ENCODE results near the gene TSPAN16. TPM values are rescaled to one million over a fixed set of nuclear protein-coding genes. Genes with fewer than 3 reads are reported as not detected.
A peak's percentile ranks its signal among the peaks of the same experiment; 100 is the strongest.

The TSPAN16 gene
- not detected for total RNA-seq
- polyA plus RNA-seq (ENCODE audit: insufficient read depth, low read depth, low replicate concordance) = not detected
- long read RNA-seq, donor 1 = 0 reads
- long read RNA-seq, donor 2 = 0 reads
- long read RNA-seq, donor 3, partial matches to known transcripts = 242 of 275 reads
- long read RNA-seq, donor 3, other reads (novel, unspliced or antisense) = 33 of 275 reads
- long read RNA-seq, donor 4 = 0 reads
- long read RNA-seq, donor 5 = 0 reads
- long read RNA-seq, donor 6 = 0 reads
- long read RNA-seq, donor 7, partial matches to known transcripts = 0 of 12 reads
- long read RNA-seq, donor 7, other reads (novel, unspliced or antisense) = 12 of 12 reads
- long read RNA-seq, donor 8, partial matches to known transcripts = 6 of 6 reads
- long read RNA-seq, donor 8, other reads (novel, unspliced or antisense) = 0 of 6 reads
- long read RNA-seq, donor 9 = 0 reads
- long read RNA-seq, donor 10 = 0 reads

DNA sequence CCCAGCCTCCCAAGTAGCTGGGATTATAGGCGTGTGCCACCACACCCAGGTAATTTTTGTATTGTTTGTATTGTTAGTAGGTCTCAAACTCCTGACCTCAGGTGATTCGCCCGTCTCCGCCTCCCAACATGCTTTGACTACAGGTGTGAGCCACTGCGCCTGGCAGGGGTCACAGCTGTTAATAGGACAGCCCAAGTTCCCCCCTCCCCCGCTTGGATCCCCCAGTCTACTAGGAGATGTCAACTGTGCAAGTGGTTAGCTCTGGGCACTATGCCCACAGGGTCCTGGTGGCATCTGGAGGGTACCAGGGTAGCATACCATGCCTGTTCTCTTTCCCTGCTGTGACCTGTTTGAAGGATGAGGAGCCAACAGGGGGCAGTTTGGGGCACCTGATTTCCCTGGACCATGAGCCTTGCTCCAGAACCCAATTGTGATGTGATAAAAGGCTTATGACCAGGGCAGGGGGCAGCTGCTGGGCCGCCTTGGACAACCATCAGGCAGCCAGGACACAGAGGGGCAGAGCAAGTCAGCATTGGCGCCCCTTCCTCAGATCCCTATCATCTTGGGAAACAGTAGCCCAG lies at the start of gene TSPAN16:
Gene TSPAN16, plus strand, starts transcription at position 496 of the 581 bp plus-strand sequence. CDS start 138 bp downstream, outside the sequence.
- FAIRE-seq (no peak), DNase-seq (no peak)
- Histone ChIP-seq H3K27ac (ENCODE audit: low read depth in 2 of 2, low read length in 2 of 2) (no peak within 1 kb of the TSS), H3K4me3 (ENCODE audit: low read length in 3 of 3) (no peak within 1 kb of the TSS), H3K9me3 (ENCODE audit: control insufficient read depth in 2 of 3, insufficient read depth in 1 of 3, low read length in 3 of 3) (no peaks in the 10 kb centered on the region), H3K36me3 (ENCODE audit: control insufficient read depth in 2 of 3, insufficient read depth in 3 of 3, low read length in 3 of 3) (no peaks in the 10 kb centered on the region), H3K4me1 (ENCODE audit: control insufficient read depth in 2 of 3, insufficient read depth in 2 of 3, low read depth in 1 of 3, low read length in 3 of 3) (peaks cover 0 to 3% (median 0%) of the 10 kb centered on the region in 3 donors), H3K27me3 (ENCODE audit: control insufficient read depth, insufficient read depth, low read length) (no peaks in the 10 kb centered on the region), H3K9ac (ENCODE audit: low read length in 3 of 3) (no peak within 1 kb of the TSS)
- intact Hi-C loops (cut with DNase I) = no loop called here
- TF ChIP-seq, protein P1, sequence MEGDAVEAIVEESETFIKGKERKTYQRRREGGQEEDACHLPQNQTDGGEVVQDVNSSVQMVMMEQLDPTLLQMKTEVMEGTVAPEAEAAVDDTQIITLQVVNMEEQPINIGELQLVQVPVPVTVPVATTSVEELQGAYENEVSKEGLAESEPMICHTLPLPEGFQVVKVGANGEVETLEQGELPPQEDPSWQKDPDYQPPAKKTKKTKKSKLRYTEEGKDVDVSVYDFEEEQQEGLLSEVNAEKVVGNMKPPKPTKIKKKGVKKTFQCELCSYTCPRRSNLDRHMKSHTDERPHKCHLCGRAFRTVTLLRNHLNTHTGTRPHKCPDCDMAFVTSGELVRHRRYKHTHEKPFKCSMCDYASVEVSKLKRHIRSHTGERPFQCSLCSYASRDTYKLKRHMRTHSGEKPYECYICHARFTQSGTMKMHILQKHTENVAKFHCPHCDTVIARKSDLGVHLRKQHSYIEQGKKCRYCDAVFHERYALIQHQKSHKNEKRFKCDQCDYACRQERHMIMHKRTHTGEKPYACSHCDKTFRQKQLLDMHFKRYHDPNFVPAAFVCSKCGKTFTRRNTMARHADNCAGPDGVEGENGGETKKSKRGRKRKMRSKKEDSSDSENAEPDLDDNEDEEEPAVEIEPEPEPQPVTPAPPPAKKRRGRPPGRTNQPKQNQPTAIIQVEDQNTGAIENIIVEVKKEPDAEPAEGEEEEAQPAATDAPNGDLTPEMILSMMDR (IDR thresholded peaks at IDR 0.05; ENCODE audit: borderline replicate concordance, extremely low read depth, insufficient read depth) = no peak

- peaks cover 0 to 7% (median 0%) of the 10 kb centered on the region in 3 donors for H3K4me1 ChIP-seq (ENCODE audit: control insufficient read depth in 2 of 3, insufficient read depth in 2 of 3, low read depth in 1 of 3, low read length in 3 of 3)
- H3K36me3 ChIP-seq (ENCODE audit: control insufficient read depth in 2 of 3, insufficient read depth in 3 of 3, low read length in 3 of 3) = peaks cover 0 to 27% (median 9%) of the 10 kb centered on the region in 3 donors
- TF ChIP-seq, protein P1 (IDR thresholded peaks at IDR 0.05; ENCODE audit: borderline replicate concordance, extremely low read depth, insufficient read depth) = no peak
- DNase-seq (no peak), FAIRE-seq (no peak)
- H3K27ac ChIP-seq (ENCODE audit: low read depth in 2 of 2, low read length in 2 of 2) = no peak overlapping the region
- intact Hi-C loops (cut with DNase I) = no loop called here
- no peak overlapping the region for H3K4me3 ChIP-seq (ENCODE audit: low read length in 3 of 3)
- no peaks in the 10 kb centered on the region for H3K27me3 ChIP-seq (ENCODE audit: control insufficient read depth, insufficient read depth, low read length)
- H3K9ac ChIP-seq (ENCODE audit: low read length in 3 of 3) = no peak overlapping the region
- no peaks in the 10 kb centered on the region for H3K9me3 ChIP-seq (ENCODE audit: control insufficient read depth in 2 of 3, insufficient read depth in 1 of 3, low read length in 3 of 3)
Observed at GRCh38 chr19:11246941-11247340, 49.0 kb upstream of the TSPAN16 start.

DNA sequence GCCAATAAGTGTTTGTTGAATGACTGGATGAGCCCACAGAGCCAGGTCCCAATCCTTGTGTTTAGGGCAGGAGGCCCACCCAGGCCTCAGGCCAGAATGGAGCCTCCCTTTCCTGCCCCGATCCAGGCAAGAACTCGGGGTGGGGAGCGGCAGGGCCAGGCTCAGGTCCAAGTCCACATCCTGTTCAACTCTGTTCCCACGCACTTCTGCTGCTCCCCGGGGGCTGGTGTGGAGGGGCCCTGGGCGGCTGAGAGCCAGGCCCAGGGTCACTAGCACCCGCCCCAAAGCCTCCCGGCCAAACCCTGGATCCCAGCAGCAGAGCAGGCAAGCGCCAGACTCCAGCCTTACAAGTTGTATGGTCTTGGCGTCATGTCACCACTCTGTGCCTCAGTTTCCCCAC lies 48.6 kb upstream of the TSPAN16 start:
- H3K9me3 ChIP-seq (ENCODE audit: control insufficient read depth in 2 of 3, insufficient read depth in 1 of 3, low read length in 3 of 3) = no peaks in the 10 kb centered on the region
- H3K9ac ChIP-seq (ENCODE audit: low read length in 3 of 3) = no peak overlapping the region
- FAIRE-seq (no peak), DNase-seq (peak in 2 of 5 donors; percentile 34 to 90)
- H3K36me3 ChIP-seq (ENCODE audit: control insufficient read depth in 2 of 3, insufficient read depth in 3 of 3, low read length in 3 of 3) = peaks cover 0 to 32% (median 9%) of the 10 kb centered on the region in 3 donors
- H3K27ac ChIP-seq (ENCODE audit: low read depth in 2 of 2, low read length in 2 of 2) = peak overlapping the region; percentile 65 to 66
- TF ChIP-seq, protein P1 (IDR thresholded peaks at IDR 0.05; ENCODE audit: borderline replicate concordance, extremely low read depth, insufficient read depth) = no peak
- H3K4me1 ChIP-seq (ENCODE audit: control insufficient read depth in 2 of 3, insufficient read depth in 2 of 3, low read depth in 1 of 3, low read length in 3 of 3) = peaks cover 0 to 10% (median 0%) of the 10 kb centered on the region in 3 donors
- no peak overlapping the region for H3K4me3 ChIP-seq (ENCODE audit: low read length in 3 of 3)
- intact Hi-C loops (cut with DNase I) = no loop called here
- no peaks in the 10 kb centered on the region for H3K27me3 ChIP-seq (ENCODE audit: control insufficient read depth, insufficient read depth, low read length)
